K562 (cell line): ENCODE data around the gene ITPR3. TPM values are rescaled to one million over a fixed set of nuclear protein-coding genes. Genes with fewer than 3 reads are reported as not detected.

Source experiments
- ATAC-seq: fragments of 200-7000 bp; cut with Tn5 transposase; 3 replicates; pipeline ENCODE4 v1.9.1; 2020; ENCODE audit warnings: moderate library complexity
- BruUV-seq: library from RNA; stranded (reverse); fragments of 400-500 nt; replicated peaks from 2 replicates; lab custom pipeline; 2021; lab: Mats Ljungman, UMichigan
- CTCF ChIA-PET: fragments of 300-600 bp; formaldehyde crosslinking; extraction: SDS; loops from one replicate; lab custom pipeline; 2021; ENCODE audit warnings: low intra/inter-chr PET ratio; lab: Yijun Ruan, JAX
- POLR2A ChIA-PET: fragments of 300-600, 350-650 bp; sonication (Branson Sonifier 250); formaldehyde crosslinking; extraction: SDS; loops from one replicate; lab custom pipeline; 2021; ENCODE audit warnings: antibody characterized with exemption, inconsistent platforms; lab: Yijun Ruan, JAX
- DNase-seq, 4 experiments: peaks; one replicate each; pipeline versions ENCODE4 v3.0.0 to v3.0.0-alpha.2; 2011 to 2018; ENCODE audit warnings: low spot score in 3 of 4, mixed read lengths in 3 of 4; ENCODE audit errors: extremely low read depth in 1 of 4
- FAIRE-seq: peaks from 2 replicates; lab custom pipeline; 2011; peaks lifted over from hg19 to GRCh38; lab: Jason Lieb, UNC
- H2AFZ ChIP-seq: 2 replicates; pipeline ENCODE4 v1.6.0; 2011; ENCODE audit warnings: low read depth, low read length, control low read depth, inconsistent platforms
- H3K27ac ChIP-seq: fragments of 200-600 bp; 3 replicates; pipeline ENCODE4 v1.8.0; 2011; ENCODE audit warnings: low read depth, mild to moderate bottlenecking, control low read depth, inconsistent platforms, low read length, moderate library complexity, mixed read lengths; ENCODE audit errors: extremely low read depth
- H3K27me3 ChIP-seq, 2 experiments: fragments of 300-600 bp in 1 of 2; 2 replicates in 1 of 2; 3 replicates in 1 of 2; pipeline versions ENCODE4 v1.6.0 to v1.8.0; 2011; ENCODE audit warnings: inconsistent platforms in 2 of 2, low read length in 2 of 2, mild to moderate bottlenecking in 1 of 2, mixed read lengths in 1 of 2, moderate library complexity in 1 of 2; ENCODE audit not compliant: control insufficient read depth in 2 of 2, insufficient read depth in 2 of 2
- H3K36me3 ChIP-seq: fragments of 300-600 bp; 3 replicates; pipeline ENCODE4 v1.8.0; 2011; ENCODE audit warnings: mild to moderate bottlenecking, low read length, inconsistent platforms; ENCODE audit not compliant: control insufficient read depth, insufficient read depth
- H3K4me1 ChIP-seq, 2 experiments: fragments of 200-600 bp in 1 of 2; replicated peaks in 1 of 2; 2 replicates in 1 of 2; 3 replicates in 1 of 2; pipeline versions ENCODE4 v1.5.1 to v1.8.0; 2011; ENCODE audit warnings: inconsistent platforms in 2 of 2, low read length in 2 of 2, mild to moderate bottlenecking in 1 of 2, mixed read lengths in 1 of 2, moderate library complexity in 1 of 2; ENCODE audit not compliant: control insufficient read depth in 2 of 2, insufficient read depth in 2 of 2
- H3K4me2 ChIP-seq: 2 replicates; pipeline ENCODE4 v1.6.1; 2011; ENCODE audit warnings: low read length, control low read depth, inconsistent platforms, mixed read lengths; ENCODE audit not compliant: insufficient read depth
- H3K4me3 ChIP-seq: fragments of 200-600 bp; sonication (generic), shearing (Covaris generic); 2 replicates; pipeline ENCODE4 v1.5.1; 2016; ENCODE audit warnings: control low read depth, inconsistent platforms
- H3K79me2 ChIP-seq: fragments of 200-600 bp; 3 replicates; pipeline ENCODE4 v1.8.0; 2011; ENCODE audit warnings: low read length, inconsistent platforms; ENCODE audit not compliant: control insufficient read depth, insufficient read depth
- H3K9ac ChIP-seq, 2 experiments: 2 replicates each; pipeline versions ENCODE4 v1.6.0 to v1.6.1; 2011; ENCODE audit warnings: low read depth in 2 of 2, low read length in 2 of 2, control low read depth in 1 of 2, inconsistent platforms in 1 of 2, mild to moderate bottlenecking in 1 of 2, mixed read lengths in 1 of 2; ENCODE audit not compliant: insufficient read depth in 1 of 2
- H3K9me1 ChIP-seq: one replicate; pipeline ENCODE4 v1.6.0; 2011; ENCODE audit warnings: inconsistent platforms, mild to moderate bottlenecking, low read length, moderate library complexity; ENCODE audit not compliant: control insufficient read depth, insufficient read depth
- H3K9me3 ChIP-seq: replicated peaks from 2 replicates; pipeline ENCODE4 v1.5.1; 2011; ENCODE audit warnings: low read depth, low read length, inconsistent platforms; ENCODE audit not compliant: control insufficient read depth, insufficient read depth
- H4K20me1 ChIP-seq: replicated peaks from 2 replicates; pipeline ENCODE4 v1.6.1; 2011; ENCODE audit warnings: low read length, inconsistent platforms, mixed read lengths; ENCODE audit not compliant: control insufficient read depth, insufficient read depth
- DDX20 ChIP-seq: fragments of 450-650 bp; IDR thresholded peaks from 2 replicates; pipeline ENCODE4 v1.6.1; 2016; ENCODE audit warnings: missing genetic modification characterization, low read depth, mild to moderate bottlenecking, missing compliant biosample characterization, moderate library complexity
- JUN ChIP-seq, 2 experiments: sonication (generic) in 1 of 2; formaldehyde crosslinking in 1 of 2; IDR thresholded peaks; 2 replicates each; pipeline versions ENCODE4 v1.6.1 to v1.8.0; 2012 to 2022; ENCODE audit warnings: borderline replicate concordance in 2 of 2, mild to moderate bottlenecking in 2 of 2, improper control_type of control experiment in 1 of 2, low read depth in 1 of 2, low read length in 1 of 2, missing genetic modification reagents in 1 of 2
- MNT ChIP-seq, 2 experiments: fragments of 450-650 bp; conservative IDR thresholded peaks; 2 replicates each; pipeline ENCODE4 v1.6.1; 2017; ENCODE audit warnings: mild to moderate bottlenecking in 2 of 2, moderate library complexity in 2 of 2
- MTA3 ChIP-seq: fragments of 450-650 bp; formaldehyde crosslinking; IDR thresholded peaks from 2 replicates; pipeline ENCODE4 v1.6.1; 2017; ENCODE audit warnings: mild to moderate bottlenecking, borderline replicate concordance
- NFXL1 ChIP-seq: fragments of 450-650 bp; formaldehyde crosslinking; IDR thresholded peaks from 2 replicates; pipeline ENCODE4 v1.4.0; 2021; ENCODE audit warnings: mild to moderate bottlenecking
- NR2C2 ChIP-seq, 2 experiments: fragments of 200-800 bp in 1 of 2; sonication (Bioruptor generic) in 1 of 2; sonication (generic) in 1 of 2; formaldehyde crosslinking in 1 of 2; IDR thresholded peaks; 2 replicates each; pipeline versions ENCODE4 v1.6.1 to v1.8.0; 2016 to 2022; ENCODE audit warnings: mild to moderate bottlenecking in 1 of 2, missing compliant biosample characterization in 1 of 2, missing genetic modification characterization in 1 of 2, missing genetic modification reagents in 1 of 2
- NR4A1 ChIP-seq, 2 experiments: fragments of 250-450 bp in 1 of 2; fragments of 450-650 bp in 1 of 2; sonication (Bioruptor Pico) in 1 of 2; IDR thresholded peaks; 2 replicates each; pipeline versions ENCODE4 v1.4.0 to v1.6.1; 2016 to 2020; ENCODE audit warnings: mild to moderate bottlenecking in 2 of 2, missing compliant biosample characterization in 1 of 2, missing genetic modification characterization in 1 of 2, moderate library complexity in 1 of 2
- PML ChIP-seq: IDR thresholded peaks from 2 replicates; pipeline ENCODE4 v1.6.1; 2012; ENCODE audit warnings: low read length, inconsistent platforms
- SMC3 ChIP-seq: conservative IDR thresholded peaks from 2 replicates; pipeline ENCODE4 v1.6.1; 2011; ENCODE audit warnings: low read depth, low read length, improper control_type of control experiment; ENCODE audit not compliant: insufficient read depth
- SREBF2 ChIP-seq: sonication (generic); formaldehyde crosslinking; IDR thresholded peaks from 2 replicates; pipeline ENCODE4 v1.4.0; 2020; ENCODE audit warnings: mild to moderate bottlenecking, missing genetic modification reagents
- TAF7 ChIP-seq: fragments of 450-650 bp; IDR thresholded peaks from 2 replicates; pipeline ENCODE4 v1.6.1; 2016; ENCODE audit warnings: missing genetic modification characterization, missing compliant biosample characterization
- TSC22D4 ChIP-seq: fragments of 450-650 bp; IDR thresholded peaks from 2 replicates; pipeline ENCODE4 v1.6.1; 2016; ENCODE audit warnings: missing genetic modification characterization, missing biosample characterization, control low read depth
- VEZF1 ChIP-seq: fragments of 200-800 bp; sonication (Bioruptor generic); IDR thresholded peaks from 2 replicates; pipeline ENCODE4 v1.6.1; 2017; ENCODE audit warnings: missing genetic modification characterization, missing compliant biosample characterization
- ZNF699 ChIP-seq: fragments of 250-450 bp; sonication (Bioruptor Pico); IDR thresholded peaks from 2 replicates; pipeline ENCODE4 v1.8.0; 2021; ENCODE audit warnings: mild to moderate bottlenecking, moderate library complexity; ENCODE audit not compliant: insufficient replicate concordance
- WGBS: fragments of 100-300 bp; shearing (Covaris generic); methylation state at CpG from one replicate; pipeline ENCODE4 v1.1.6; 2016; ENCODE audit warnings: low coverage, mixed read lengths; ENCODE audit not compliant: insufficient coverage; ENCODE audit errors: missing lambda C conversion rate; 5-methylcytosine and 5-hydroxymethylcytosine counted together
- in situ Hi-C: fragments of 300-500 bp; cut with MboI; formaldehyde crosslinking; loops from 4 replicates; pipeline ENCODE4 v1.15.0; 2018; ENCODE audit warnings: inconsistent platforms, mixed read lengths
- intact Hi-C: fragments of 100-400 bp; cut with micrococcal nuclease; formaldehyde crosslinking; loops from 2 replicates; pipeline ENCODE4 v1.14.2; 2022
- polyA plus RNA-seq, 8 experiments: library from polyadenylated mRNA; depleted of rRNA in 4 of 8; stranded (reverse) in 5 of 8; unstranded in 3 of 8; fragments of >200 nt; fragmentation: Nextera tagmentation in 2 of 8; fragmentation: Illumina TruSeq in 1 of 8; extraction: Ambion mirVana in 2 of 8; extraction: Trizol in 1 of 8; gene quantifications; 2 replicates each; pipeline versions ENCODE4 v1.2.1 to v1.2.3, GENCODE V29; 2011 to 2014; ENCODE audit warnings: inconsistent platforms in 1 of 8, missing spikeins in 1 of 8
- total RNA-seq, 7 experiments: library from RNA; depleted of rRNA in 6 of 7; stranded (reverse); fragments of >200 nt in 6 of 7; fragmentation: Illumina TruSeq in 2 of 7; extraction: Trizol in 2 of 7; gene quantifications; 2 replicates each; pipeline versions ENCODE4 v1.2.1 to v1.2.3, GENCODE V29; 2011 to 2021; ENCODE audit warnings: low replicate concordance in 1 of 7

ITPR3 gene
- total and polyA plus RNA-seq, 9 of the 15 experiments (the other 6 are each of a cell fraction or from before 2014, with no cell fraction given), result 0.39 to 35.7 (median 13.2) TPM

DNA sequence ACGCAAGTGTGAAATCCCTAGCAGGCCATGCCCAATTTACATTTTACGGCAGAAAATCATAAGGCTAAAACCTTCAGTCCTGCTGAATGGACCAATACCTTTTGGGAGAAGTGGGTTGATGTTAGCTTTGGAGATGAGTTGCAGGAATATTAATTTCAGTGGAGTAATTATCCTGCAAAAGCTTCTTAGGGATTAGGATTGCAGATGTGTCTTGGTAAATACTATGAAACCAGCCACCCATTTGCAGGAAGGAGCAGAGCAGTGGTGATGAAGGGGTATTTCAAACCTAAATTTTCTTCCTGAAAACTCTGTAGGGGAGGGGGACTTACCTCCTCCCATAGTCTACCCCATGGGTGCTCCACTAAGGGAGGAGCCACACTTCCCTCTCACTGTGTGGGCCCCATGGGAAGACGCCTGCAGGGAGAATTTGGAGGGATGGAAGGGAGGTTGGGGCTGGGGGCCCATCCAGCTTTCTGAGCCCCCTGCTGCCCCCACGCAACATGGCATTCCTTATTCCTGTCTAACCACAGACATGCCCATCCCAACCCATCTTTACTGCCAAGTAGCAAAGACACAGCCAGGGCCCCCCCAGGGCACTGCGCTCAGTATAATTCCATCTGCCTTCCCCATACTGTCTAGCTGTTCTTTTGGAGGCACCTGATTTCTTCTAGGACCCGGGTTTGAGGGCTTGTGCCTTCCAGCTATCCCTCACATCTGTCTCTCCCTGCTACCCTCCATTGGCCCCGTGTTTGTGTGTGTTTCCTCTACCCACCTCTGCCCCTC lies 105.0 kb downstream of the ITPR3 start (continued):
- TF ChIP-seq DDX20 (tag), result no peak
- TF ChIP-seq ZNF699 (CRISPR knock-in tag), result no peak
- no peak for TF ChIP-seq TAF7
- no peak for TF ChIP-seq SREBF2
- no peak for TF ChIP-seq SMC3

GRCh38 chr6:33726696-33727095 lies 105.6 kb downstream of the ITPR3 start:
- H3K9ac ChIP-seq, result peak overlapping the region in 1 of 2 experiments; percentile 59; a peak in 1 of 4 replicates
- H2AFZ ChIP-seq, result no peak overlapping the region
- intact Hi-C loops, result no loop called here
- POLR2A ChIA-PET, result interaction anchor here (0.5 to 1.0 kb wide), 3 partner anchors 10 to 306 kb away, joined by 3 to 4 read pairs (median 3); partner anchors contain the start of gene UQCC2
- no peaks in the 10 kb centered on the region for H3K79me2 ChIP-seq
- peaks cover 16% of the 10 kb centered on the region; the same call in 1 of the 2 replicates for H4K20me1 ChIP-seq
- under 1% methylated on average over 15 of the region's 15 CpGs for WGBS
- no peak overlapping the region for H3K4me2 ChIP-seq
- peaks cover 4 to 6% of the 10 kb centered on the region in 2 experiments; a peak in 3 of 5 replicates for H3K4me1 ChIP-seq
- TF ChIP-seq JUN (IDR thresholded peaks at IDR 0.05; ENCODE audit: borderline replicate concordance, low read depth, low read length) (no peak), JUN (CRISPR knock-in tag; IDR thresholded peaks at IDR 0.05; ENCODE audit: borderline replicate concordance) (no peak), ZNF699 (CRISPR knock-in tag) (no peak), MNT (conservative IDR thresholded peaks at IDR 0.05) (no peak), MTA3 (no peak), VEZF1 (no peak), NR2C2 (CRISPR knock-in tag; IDR thresholded peaks at IDR 0.05) (no peak), NR2C2 (tag; IDR thresholded peaks at IDR 0.05) (no peak), NFXL1 (CRISPR knock-in tag) (no peak), NR4A1 (CRISPR knock-in tag; IDR thresholded peaks at IDR 0.05) (no peak), NR4A1 (tag; IDR thresholded peaks at IDR 0.05) (no peak), PML (no peak), TSC22D4 (tag) (no peak)
- TF ChIP-seq, all 486 proteins: peak for 0
- no TSS peak for BruUV-seq
- Histone ChIP-seq H3K27me3 (peaks cover 65 to 93% of the 10 kb centered on the region in 2 experiments), H3K4me3 (no peak overlapping the region), H3K9me1 (no peaks in the 10 kb centered on the region), H3K36me3 (no peaks in the 10 kb centered on the region), H3K9me3 (no peaks in the 10 kb centered on the region), H3K27ac (no peak overlapping the region)
- ATAC-seq (no peak), FAIRE-seq (no peak), DNase-seq (no peak)
- CTCF ChIA-PET, result no interaction called here
- in situ Hi-C loops, result no loop called here
